ENCODE results near the gene STARD3. TPM values are rescaled to one million over a fixed set of nuclear protein-coding genes. Genes with fewer than 3 reads are reported as not detected.
A peak's percentile ranks its signal among the peaks of the same experiment; 100 is the strongest.

Gene STARD3
- total and polyA plus RNA-seq, 9 of the 15 experiments (the other 6 are each of a cell fraction or from before 2014, with no cell fraction given) = 0.63 to 87.0 (median 46.0) TPM

DNA sequence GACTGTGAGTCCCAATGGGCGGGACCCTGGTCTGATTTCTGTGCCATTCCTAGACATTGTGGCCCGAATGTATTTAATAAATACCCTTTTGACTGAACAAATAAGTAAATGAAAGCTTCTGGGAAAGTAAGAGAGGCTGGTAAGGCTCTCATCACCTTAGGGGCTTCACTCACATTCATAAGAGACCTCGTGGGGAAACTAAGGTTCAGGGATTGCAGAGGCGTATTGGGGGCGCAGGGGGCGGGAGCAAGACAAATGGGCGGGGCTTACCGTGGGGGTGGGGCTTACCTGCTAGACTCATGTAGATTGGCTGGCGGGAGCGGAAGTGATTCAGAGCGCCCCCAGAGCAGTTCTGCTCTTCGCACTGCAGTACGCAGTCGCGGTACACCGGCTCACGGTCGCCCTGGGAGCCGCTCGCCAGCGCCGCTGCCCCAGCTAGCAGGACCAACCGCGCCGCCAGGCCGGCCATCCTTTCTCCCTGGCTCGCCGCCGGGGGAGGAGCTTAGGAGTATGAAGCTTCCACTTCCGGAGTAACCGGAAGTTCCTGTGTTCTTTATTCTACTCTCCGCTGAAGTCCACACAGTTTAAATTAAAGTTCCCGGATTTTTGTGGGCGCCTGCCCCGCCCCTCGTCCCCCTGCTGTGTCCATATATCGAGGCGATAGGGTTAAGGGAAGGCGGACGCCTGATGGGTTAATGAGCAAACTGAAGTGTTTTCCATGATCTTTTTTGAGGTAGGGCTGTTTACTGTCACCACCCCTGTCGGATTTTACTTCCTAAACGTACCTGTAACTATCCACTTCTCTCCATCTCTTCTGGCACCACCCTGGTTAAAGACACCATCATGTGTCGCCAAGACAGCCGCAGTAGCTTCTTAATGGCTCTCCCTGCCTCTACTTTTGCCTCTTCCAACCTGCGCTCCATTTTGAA lies 50.9 kb downstream of the STARD3 start, which contains the start of gene PGAP3 (continued):
- TF ChIP-seq PHB (CRISPR knock-in tag; IDR thresholded peaks at IDR 0.05) (no peak), ZNF212 (CRISPR knock-in tag; IDR thresholded peaks at IDR 0.05) (no peak), NR2C1 (IDR thresholded peaks at IDR 0.05) (peak; percentile 98), NR2C1 (tag; IDR thresholded peaks at IDR 0.05) (peak; percentile 98), HEY1 (CRISPR knock-in tag; IDR thresholded peaks at IDR 0.05; ENCODE audit: borderline replicate concordance) (no peak), COPS2 (conservative IDR thresholded peaks at IDR 0.05) (no peak), BMI1 (IDR thresholded peaks at IDR 0.05; ENCODE audit: low read length) (no peak), PTRF (tag; IDR thresholded peaks at IDR 0.05) (no peak), ZNF354B (CRISPR knock-in tag; IDR thresholded peaks at IDR 0.05) (no peak), TAF9B (IDR thresholded peaks at IDR 0.05; ENCODE audit: partially characterized antibody) (peak; percentile 61), SRSF9 (IDR thresholded peaks at IDR 0.05; ENCODE audit: borderline replicate concordance, low read depth, low read length) (no peak), HLTF (IDR thresholded peaks at IDR 0.05) (no peak), ZFPM2 (CRISPR knock-in tag; IDR thresholded peaks at IDR 0.05) (no peak), CBX8 (IDR thresholded peaks at IDR 0.05; ENCODE audit: borderline replicate concordance, extremely low read depth, low read depth, low read length, poor library complexity, severe bottlenecking) (no peak)
- TF ChIP-seq, protein P1, sequence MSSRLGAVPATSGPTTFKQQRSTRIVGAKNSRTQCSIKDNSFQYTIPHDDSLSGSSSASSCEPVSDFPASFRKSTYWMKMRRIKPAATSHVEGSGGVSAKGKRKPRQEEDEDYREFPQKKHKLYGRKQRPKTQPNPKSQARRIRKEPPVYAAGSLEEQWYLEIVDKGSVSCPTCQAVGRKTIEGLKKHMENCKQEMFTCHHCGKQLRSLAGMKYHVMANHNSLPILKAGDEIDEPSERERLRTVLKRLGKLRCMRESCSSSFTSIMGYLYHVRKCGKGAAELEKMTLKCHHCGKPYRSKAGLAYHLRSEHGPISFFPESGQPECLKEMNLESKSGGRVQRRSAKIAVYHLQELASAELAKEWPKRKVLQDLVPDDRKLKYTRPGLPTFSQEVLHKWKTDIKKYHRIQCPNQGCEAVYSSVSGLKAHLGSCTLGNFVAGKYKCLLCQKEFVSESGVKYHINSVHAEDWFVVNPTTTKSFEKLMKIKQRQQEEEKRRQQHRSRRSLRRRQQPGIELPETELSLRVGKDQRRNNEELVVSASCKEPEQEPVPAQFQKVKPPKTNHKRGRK (tag; IDR thresholded peaks at IDR 0.05) = no peak
- TF ChIP-seq, protein P2, sequence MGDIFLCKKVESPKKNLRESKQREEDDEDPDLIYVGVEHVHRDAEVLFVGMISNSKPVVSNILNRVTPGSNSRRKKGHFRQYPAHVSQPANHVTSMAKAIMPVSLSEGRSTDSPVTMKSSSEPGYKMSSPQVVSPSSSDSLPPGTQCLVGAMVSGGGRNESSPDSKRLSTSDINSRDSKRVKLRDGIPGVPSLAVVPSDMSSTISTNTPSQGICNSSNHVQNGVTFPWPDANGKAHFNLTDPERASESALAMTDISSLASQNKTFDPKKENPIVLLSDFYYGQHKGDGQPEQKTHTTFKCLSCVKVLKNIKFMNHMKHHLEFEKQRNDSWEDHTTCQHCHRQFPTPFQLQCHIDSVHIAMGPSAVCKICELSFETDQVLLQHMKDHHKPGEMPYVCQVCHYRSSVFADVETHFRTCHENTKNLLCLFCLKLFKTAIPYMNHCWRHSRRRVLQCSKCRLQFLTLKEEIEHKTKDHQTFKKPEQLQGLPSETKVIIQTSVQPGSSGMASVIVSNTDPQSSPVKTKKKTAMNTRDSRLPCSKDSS (IDR thresholded peaks at IDR 0.05; ENCODE audit: low read depth, partially characterized antibody) = no peak
- TF ChIP-seq, protein P3, sequence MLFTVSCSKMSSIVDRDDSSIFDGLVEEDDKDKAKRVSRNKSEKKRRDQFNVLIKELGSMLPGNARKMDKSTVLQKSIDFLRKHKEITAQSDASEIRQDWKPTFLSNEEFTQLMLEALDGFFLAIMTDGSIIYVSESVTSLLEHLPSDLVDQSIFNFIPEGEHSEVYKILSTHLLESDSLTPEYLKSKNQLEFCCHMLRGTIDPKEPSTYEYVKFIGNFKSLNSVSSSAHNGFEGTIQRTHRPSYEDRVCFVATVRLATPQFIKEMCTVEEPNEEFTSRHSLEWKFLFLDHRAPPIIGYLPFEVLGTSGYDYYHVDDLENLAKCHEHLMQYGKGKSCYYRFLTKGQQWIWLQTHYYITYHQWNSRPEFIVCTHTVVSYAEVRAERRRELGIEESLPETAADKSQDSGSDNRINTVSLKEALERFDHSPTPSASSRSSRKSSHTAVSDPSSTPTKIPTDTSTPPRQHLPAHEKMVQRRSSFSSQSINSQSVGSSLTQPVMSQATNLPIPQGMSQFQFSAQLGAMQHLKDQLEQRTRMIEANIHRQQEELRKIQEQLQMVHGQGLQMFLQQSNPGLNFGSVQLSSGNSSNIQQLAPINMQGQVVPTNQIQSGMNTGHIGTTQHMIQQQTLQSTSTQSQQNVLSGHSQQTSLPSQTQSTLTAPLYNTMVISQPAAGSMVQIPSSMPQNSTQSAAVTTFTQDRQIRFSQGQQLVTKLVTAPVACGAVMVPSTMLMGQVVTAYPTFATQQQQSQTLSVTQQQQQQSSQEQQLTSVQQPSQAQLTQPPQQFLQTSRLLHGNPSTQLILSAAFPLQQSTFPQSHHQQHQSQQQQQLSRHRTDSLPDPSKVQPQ (CRISPR knock-in tag; IDR thresholded peaks at IDR 0.05; ENCODE audit: borderline replicate concordance) = no peak
- TF ChIP-seq, protein P4, sequence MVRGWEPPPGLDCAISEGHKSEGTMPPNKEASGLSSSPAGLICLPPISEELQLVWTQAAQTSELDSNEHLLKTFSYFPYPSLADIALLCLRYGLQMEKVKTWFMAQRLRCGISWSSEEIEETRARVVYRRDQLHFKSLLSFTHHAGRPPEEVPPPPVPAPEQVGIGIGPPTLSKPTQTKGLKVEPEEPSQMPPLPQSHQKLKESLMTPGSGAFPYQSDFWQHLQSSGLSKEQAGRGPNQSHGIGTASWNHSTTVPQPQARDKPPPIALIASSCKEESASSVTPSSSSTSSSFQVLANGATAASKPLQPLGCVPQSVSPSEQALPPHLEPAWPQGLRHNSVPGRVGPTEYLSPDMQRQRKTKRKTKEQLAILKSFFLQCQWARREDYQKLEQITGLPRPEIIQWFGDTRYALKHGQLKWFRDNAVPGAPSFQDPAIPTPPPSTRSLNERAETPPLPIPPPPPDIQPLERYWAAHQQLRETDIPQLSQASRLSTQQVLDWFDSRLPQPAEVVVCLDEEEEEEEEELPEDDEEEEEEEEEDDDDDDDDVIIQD (CRISPR knock-in tag; IDR thresholded peaks at IDR 0.05) = no peak
- TF ChIP-seq, protein P5, sequence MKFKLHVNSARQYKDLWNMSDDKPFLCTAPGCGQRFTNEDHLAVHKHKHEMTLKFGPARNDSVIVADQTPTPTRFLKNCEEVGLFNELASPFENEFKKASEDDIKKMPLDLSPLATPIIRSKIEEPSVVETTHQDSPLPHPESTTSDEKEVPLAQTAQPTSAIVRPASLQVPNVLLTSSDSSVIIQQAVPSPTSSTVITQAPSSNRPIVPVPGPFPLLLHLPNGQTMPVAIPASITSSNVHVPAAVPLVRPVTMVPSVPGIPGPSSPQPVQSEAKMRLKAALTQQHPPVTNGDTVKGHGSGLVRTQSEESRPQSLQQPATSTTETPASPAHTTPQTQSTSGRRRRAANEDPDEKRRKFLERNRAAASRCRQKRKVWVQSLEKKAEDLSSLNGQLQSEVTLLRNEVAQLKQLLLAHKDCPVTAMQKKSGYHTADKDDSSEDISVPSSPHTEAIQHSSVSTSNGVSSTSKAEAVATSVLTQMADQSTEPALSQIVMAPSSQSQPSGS (CRISPR knock-in tag; IDR thresholded peaks at IDR 0.05) = no peak
